8988T (cell line): Measurements from ENCODE around the gene MGST2.
"Not testable (repeated sequence)": the region's sequence is repeated elsewhere in the genome, so short reads cannot be mapped to it uniquely, and the experiment has no call there.

Experiments
- DNase-seq: peaks from one replicate; pipeline ENCODE4 v3.0.0; 2011

Gene MGST2

GRCh38 chr4:139672732-139673131 is 7.1 kb downstream of the MGST2 start:
- DNase-seq = no peak

GRCh38 chr4:139674875-139675550 is 9.4 kb downstream of the MGST2 start:
- no peak for DNase-seq

- DNase-seq = no peak
Measured at GRCh38 chr4:139675651-139676050, 10.0 kb downstream of the MGST2 start.

- DNase-seq = no peak
Measured at GRCh38 chr4:139676365-139676764, 10.7 kb downstream of the MGST2 start.

- DNase-seq = no peak
Measured at GRCh38 chr4:139676913-139677585, 11.4 kb downstream of the MGST2 start.

- no peak for DNase-seq
Measured at GRCh38 chr4:139682309-139682708, 16.7 kb downstream of the MGST2 start.

GRCh38 chr4:139682741-139683151 is 17.1 kb downstream of the MGST2 start:
- DNase-seq = no peak

GRCh38 chr4:139684351-139684750 is 18.7 kb downstream of the MGST2 start:
- no peak for DNase-seq

- no peak for DNase-seq
Measured at GRCh38 chr4:139685180-139685579, 19.6 kb downstream of the MGST2 start.

GRCh38 chr4:139686130-139686529 is 20.5 kb downstream of the MGST2 start:
- no peak for DNase-seq

- DNase-seq = no peak
Measured at GRCh38 chr4:139686988-139687387, 21.4 kb downstream of the MGST2 start.

GRCh38 chr4:139689093-139689722 is 23.6 kb downstream of the MGST2 start:
- no peak for DNase-seq

- no peak for DNase-seq
Measured at GRCh38 chr4:139690419-139690818, 24.8 kb downstream of the MGST2 start.

GRCh38 chr4:139692309-139693012 is 26.8 kb downstream of the MGST2 start:
- no peak for DNase-seq

GRCh38 chr4:139694522-139695107 is 29.0 kb downstream of the MGST2 start:
- no peak for DNase-seq

- DNase-seq = no peak
Measured at GRCh38 chr4:139696491-139696890, 30.9 kb downstream of the MGST2 start.

- DNase-seq = not testable (repeated sequence)
Measured at GRCh38 chr4:139698167-139698925, 32.7 kb downstream of the MGST2 start.

GRCh38 chr4:139700568-139700967 is 34.9 kb downstream of the MGST2 start:
- DNase-seq = no peak

GRCh38 chr4:139704915-139705485 is 39.4 kb downstream of the MGST2 start:
- DNase-seq = no peak

GRCh38 chr4:139709660-139710059 is 44.0 kb downstream of the MGST2 start:
- no peak for DNase-seq

GRCh38 chr4:139710073-139710472 is 44.5 kb downstream of the MGST2 start:
- DNase-seq = no peak

GRCh38 chr4:139711461-139711860 is 45.8 kb downstream of the MGST2 start:
- DNase-seq = no peak
